OCI-M2 (cell line): ENCODE measurements around the gene CDH13.

Experiments used
- DNase-seq: peaks from one replicate; lab custom pipeline; 2025; ENCODE audit not compliant: unreplicated experiment; lab: John Stamatoyannopoulos, UW

CDH13 gene

DNA sequence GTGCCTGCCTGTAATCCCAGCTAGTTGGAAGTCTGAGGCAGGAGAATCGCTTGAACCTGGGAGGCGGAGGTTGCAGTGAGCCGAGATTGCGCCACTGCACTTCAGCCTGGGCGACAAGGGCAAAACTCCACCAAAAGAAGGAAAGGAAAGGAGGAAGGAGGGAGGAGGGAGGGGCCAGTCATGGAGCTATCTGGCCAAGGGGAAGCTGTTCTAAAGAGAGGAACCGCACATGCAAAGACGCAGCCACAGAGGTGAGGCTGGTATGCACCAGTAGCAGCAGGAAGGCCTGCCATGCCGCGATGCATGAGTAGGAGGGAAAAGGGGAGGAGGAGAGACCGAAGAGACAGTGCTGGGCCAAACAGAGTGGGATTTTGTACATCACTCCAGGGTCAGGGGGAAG lies 1216.9 kb downstream of the CDH13 start:
- no peak for DNase-seq

DNA sequence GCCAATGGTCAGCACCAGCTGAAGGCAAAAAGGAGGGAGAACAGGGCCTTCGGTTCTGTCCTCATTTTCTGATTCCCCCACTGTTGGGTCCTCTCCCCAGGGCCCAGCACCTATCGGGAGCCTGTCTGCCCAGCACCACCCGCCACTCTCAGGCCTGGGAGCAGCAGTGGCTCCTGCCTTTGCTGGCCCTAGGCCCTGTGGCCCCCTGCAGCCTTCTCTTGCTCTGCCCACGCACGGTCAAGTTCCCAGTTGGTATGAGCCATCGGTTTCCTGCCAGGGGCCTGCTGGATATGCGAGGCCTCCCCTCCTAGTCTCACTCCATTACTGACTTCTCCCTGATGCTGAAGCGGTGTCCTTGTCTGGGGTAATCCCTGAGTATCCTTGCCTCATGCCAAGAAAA lies 1218.5 kb downstream of the CDH13 start:
- DNase-seq = no peak

DNA sequence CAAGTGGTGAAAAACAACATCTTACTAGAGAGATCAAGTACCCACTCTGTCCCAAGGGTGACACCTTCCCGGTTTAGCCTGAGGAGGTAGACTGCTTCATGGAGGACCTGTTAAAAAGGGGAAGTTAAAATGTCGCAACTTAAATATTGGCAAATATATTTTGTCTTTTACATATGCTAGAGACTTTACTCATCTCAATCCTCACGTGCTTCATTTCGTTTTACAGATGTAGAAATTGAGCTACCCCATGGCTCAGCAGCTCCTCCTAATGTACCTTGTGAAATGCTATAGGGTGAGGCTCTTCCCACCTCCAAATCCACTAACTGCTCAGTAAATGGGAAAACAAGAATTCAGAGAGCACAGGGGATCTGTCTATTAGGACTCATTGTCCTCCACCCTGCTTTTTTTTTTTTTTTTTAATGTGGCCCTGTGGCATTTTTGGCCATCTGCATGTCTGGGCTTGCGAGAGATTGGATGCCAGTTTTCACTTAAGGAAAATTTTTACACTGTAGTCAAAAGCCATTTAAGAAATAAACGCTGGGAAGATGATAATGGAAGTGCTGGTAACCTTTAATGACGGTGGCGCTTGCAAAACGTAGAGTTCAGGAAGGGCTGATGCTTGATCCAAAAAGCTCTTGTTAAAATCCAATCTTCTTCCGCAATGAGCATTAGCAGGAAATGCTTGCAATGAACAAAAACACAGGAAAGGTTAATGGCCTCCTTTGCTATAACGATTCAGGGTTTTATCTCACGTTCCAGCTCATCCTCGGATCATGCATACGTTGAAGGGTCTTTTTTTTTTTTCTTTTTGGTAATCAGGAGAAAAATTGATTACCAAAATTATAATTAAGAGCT lies 1220.8 kb downstream of the CDH13 start:
- DNase-seq = no peak

DNA sequence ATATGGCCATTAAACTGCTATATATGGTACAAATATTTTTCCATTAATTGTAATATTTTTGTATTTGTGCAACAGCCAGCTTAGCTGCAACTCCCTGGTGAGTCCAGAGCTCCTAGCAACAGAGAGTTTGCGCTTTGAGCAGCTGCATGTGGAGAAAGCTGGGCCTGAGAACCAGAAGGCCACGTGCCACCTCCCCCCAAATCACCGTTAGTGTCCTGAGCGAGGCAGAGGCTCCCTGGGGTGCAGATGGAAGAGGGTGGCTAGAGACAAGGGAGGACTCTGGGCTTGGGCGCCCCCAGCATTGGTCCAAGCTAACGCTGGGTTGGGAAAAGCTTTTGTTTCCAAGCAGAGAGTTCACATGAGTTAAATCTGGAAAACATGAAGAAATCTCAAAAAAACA lies 1222.7 kb downstream of the CDH13 start:
- no peak for DNase-seq
